ENCODE measurements around the gene MMP11.

Gene MMP11

DNA sequence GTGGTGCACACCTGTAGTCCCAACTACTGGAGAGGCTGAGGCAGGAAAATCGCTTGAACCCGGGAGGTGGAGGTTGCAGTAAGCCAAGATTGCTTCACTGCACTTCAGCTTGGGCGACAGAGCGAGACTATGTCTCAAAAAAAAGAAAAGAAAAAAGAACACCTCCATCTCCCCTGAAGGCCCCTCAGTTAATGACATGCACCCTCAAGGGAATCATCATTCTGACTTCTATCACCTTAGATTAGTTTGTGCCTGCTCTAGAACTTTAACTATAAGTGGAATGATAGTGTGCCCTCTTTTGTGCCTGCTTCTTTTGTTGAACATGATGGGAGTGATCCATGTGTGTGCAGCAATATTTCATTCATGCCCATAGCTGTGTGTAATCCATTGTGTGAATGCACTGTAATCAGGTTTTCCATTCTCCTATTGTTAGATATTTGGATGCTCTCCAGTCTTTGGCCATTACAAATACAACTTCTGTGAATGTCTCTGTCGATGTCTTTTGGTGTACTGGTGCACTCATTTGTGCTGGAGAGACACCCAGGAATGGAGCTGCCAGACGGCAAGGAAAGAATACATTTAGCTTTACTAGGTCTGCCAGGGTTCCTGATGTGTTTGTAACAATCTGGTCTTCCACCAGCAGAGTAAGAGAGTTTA is 17.5 kb upstream of the MMP11 start:
- no peak for DNase-seq (ENCODE audit: low read depth)
- TF ChIP-seq POLR2A (IDR thresholded peaks at IDR 0.05; ENCODE audit: extremely low read depth, insufficient read length) (no peak), MYC (IDR thresholded peaks at IDR 0.05; ENCODE audit: low read depth, low read length) (no peak)
- TF ChIP-seq, protein P1, sequence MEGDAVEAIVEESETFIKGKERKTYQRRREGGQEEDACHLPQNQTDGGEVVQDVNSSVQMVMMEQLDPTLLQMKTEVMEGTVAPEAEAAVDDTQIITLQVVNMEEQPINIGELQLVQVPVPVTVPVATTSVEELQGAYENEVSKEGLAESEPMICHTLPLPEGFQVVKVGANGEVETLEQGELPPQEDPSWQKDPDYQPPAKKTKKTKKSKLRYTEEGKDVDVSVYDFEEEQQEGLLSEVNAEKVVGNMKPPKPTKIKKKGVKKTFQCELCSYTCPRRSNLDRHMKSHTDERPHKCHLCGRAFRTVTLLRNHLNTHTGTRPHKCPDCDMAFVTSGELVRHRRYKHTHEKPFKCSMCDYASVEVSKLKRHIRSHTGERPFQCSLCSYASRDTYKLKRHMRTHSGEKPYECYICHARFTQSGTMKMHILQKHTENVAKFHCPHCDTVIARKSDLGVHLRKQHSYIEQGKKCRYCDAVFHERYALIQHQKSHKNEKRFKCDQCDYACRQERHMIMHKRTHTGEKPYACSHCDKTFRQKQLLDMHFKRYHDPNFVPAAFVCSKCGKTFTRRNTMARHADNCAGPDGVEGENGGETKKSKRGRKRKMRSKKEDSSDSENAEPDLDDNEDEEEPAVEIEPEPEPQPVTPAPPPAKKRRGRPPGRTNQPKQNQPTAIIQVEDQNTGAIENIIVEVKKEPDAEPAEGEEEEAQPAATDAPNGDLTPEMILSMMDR (IDR thresholded peaks at IDR 0.05; ENCODE audit: low read depth, low read length) = no peak
- TF ChIP-seq, protein P2, sequence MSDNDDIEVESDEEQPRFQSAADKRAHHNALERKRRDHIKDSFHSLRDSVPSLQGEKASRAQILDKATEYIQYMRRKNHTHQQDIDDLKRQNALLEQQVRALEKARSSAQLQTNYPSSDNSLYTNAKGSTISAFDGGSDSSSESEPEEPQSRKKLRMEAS (IDR thresholded peaks at IDR 0.05; ENCODE audit: low read depth, low read length) = no peak
- H3K4me3 ChIP-seq (ENCODE audit: low read depth, low read length) = no peak overlapping the region

DNA sequence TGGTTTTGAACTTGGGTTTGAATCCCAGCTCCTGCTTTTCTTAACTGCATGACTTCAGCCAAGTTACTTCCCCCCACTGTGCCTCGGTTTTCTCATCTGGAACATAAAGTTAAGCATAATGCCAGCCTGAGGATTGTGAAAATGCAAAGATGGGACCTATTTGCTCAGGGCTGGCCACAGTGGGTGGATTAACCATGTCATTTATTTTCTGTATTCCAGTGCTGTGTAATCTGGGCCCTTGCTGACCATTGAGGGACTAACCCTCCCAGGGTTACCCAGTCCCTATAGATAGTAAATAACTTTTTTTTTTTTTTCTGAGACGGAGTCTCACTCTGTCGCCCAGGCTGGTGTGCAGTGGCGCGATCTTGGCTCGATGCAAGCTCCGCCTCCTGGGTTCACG is 16.9 kb upstream of the MMP11 start:
- no peak overlapping the region for H3K4me3 ChIP-seq (ENCODE audit: low read depth, low read length)
- TF ChIP-seq MYC (IDR thresholded peaks at IDR 0.05; ENCODE audit: low read depth, low read length) (no peak), POLR2A (IDR thresholded peaks at IDR 0.05; ENCODE audit: extremely low read depth, insufficient read length) (no peak)
- TF ChIP-seq, protein P2 (IDR thresholded peaks at IDR 0.05; ENCODE audit: low read depth, low read length) = no peak
- TF ChIP-seq, protein P1 (IDR thresholded peaks at IDR 0.05; ENCODE audit: low read depth, low read length) = no peak
- no peak for DNase-seq (ENCODE audit: low read depth)

DNA sequence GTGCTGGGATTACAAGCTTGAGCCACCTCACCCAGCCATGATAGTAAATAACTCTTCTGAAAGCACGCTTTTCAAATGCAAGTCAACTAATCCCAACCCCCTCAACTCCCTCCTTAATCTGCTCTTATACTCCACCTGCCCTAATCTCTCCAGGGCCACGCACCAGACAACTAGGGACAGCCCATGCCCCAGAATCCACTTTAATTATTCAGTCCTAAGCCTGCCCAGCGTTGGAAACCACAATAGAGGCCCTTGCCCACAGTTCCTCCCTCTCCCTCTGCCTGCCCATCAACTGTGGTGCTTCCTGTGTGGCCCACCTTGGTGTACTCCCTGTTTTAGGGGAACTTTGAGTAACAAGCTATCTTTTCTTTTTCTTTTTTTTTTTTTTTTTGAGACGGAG is 15.8 kb upstream of the MMP11 start:
- H3K4me3 ChIP-seq (ENCODE audit: low read depth, low read length) = no peak overlapping the region
- TF ChIP-seq, protein P1 (IDR thresholded peaks at IDR 0.05; ENCODE audit: low read depth, low read length) = no peak
- TF ChIP-seq POLR2A (IDR thresholded peaks at IDR 0.05; ENCODE audit: extremely low read depth, insufficient read length) (no peak), MYC (IDR thresholded peaks at IDR 0.05; ENCODE audit: low read depth, low read length) (no peak)
- TF ChIP-seq, protein P2 (IDR thresholded peaks at IDR 0.05; ENCODE audit: low read depth, low read length) = no peak
- peak; percentile 82 for DNase-seq (ENCODE audit: low read depth)

DNA sequence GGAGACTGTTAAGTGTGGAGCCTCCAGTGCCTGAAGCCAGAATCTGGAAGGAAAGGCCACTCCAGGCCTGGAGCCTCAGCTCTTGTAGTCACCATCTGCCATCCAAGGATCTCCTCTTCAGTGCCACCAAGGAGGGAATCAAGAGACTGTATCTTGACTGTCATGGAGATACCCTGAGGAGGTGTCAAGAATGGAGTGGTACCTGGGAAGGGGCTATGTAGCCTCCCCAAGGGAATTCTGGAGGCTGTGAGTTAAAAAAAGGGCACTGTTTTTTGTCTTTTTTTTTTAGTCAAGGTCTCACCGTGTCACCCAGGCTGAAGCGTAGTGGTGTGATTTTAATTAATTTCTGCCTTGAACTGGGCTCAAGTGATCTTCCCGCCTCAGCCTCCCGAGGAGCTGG is 13.1 kb upstream of the MMP11 start:
- TF ChIP-seq, protein P1 (IDR thresholded peaks at IDR 0.05; ENCODE audit: low read depth, low read length) = no peak
- TF ChIP-seq MYC (IDR thresholded peaks at IDR 0.05; ENCODE audit: low read depth, low read length) (no peak), POLR2A (IDR thresholded peaks at IDR 0.05; ENCODE audit: extremely low read depth, insufficient read length) (no peak)
- TF ChIP-seq, protein P2 (IDR thresholded peaks at IDR 0.05; ENCODE audit: low read depth, low read length) = no peak
- H3K4me3 ChIP-seq (ENCODE audit: low read depth, low read length) = no peak overlapping the region
- DNase-seq (ENCODE audit: low read depth) = no peak

DNA sequence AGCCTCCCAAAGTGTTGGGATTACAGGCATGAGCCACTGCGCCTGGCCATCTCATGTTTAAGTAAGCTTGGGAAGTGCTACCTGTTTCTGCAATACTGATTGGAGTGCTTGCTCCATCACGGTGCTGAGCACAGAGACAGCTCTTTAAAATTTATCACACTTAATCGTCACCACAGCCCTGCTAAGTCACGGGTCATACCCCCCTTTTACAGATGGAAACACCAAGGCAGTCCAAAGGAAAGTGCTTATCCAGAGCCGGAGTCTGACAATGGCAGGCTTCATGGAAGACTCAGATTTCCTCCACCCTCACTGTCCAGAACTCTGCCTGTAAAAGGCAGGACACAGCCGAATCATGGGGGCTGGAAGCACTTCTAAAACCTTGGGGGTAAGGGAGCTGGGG is 12.6 kb upstream of the MMP11 start:
- TF ChIP-seq, protein P1 (IDR thresholded peaks at IDR 0.05; ENCODE audit: low read depth, low read length) = no peak
- no peak for TF ChIP-seq MYC (IDR thresholded peaks at IDR 0.05; ENCODE audit: low read depth, low read length)
- TF ChIP-seq POLR2A (IDR thresholded peaks at IDR 0.05; ENCODE audit: extremely low read depth, insufficient read length) = no peak
- TF ChIP-seq, protein P2 (IDR thresholded peaks at IDR 0.05; ENCODE audit: low read depth, low read length) = no peak
- no peak overlapping the region for H3K4me3 ChIP-seq (ENCODE audit: low read depth, low read length)
- DNase-seq (ENCODE audit: low read depth) = no peak
